ENCODE data around the gene AARS1. TPM values are rescaled to one million over a fixed set of nuclear protein-coding genes. Genes with fewer than 3 reads are reported as not detected.
"Not testable (repeated sequence)": the region's sequence is repeated elsewhere in the genome, so short reads cannot be mapped to it uniquely, and the experiment has no call there.

The AARS1 gene
- total RNA-seq, 1 donor from 2014 or later = 85.4 TPM

DNA sequence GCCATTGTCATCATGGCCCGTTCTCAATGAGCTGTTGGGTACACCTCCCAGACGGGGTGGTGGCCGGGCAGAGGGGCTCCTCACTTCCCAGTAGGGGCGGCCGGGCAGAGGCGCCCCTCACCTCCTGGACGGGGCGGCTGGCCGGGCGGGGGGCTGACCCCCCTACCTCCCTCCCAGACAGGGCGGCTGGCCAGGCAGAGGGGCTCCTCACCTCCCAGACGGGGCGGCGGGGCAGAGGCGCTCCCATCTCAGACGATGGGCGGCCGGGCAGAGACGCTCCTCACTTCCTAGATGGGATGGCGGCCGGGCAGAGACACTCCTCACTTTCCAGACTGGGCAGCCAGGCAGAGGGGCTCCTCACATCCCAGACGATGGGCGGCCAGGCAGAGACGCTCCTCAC lies 64.7 kb downstream of the AARS1 start:
- DNase-seq (ENCODE audit: low spot score) = not testable (repeated sequence)

DNA sequence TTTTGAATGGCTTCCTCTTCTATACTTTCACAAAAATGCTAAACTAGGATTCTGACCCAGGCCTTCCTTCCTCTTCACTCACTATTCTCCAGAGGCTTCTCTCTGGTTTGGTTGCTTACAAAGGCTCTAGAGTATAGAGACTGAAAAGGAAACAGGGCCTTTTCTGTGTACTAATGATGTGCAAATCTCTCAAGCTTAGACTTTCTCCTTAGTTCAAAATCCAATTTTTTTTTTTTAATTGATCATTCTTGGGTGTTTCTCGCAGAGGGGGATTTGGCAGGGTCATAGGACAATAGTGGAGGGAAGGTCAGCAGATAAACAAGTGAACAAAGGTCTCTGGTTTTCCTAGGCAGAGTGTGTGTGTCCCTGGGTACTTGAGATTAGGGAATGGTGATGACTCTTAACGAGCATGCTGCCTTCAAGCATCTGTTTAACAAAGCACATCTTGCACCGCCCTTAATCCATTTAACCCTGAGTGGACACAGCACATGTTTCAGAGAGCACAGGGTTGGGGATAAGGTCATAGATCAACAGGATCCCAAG lies 65.3 kb downstream of the AARS1 start:
- DNase-seq (ENCODE audit: low spot score) = not testable (repeated sequence)

DNA sequence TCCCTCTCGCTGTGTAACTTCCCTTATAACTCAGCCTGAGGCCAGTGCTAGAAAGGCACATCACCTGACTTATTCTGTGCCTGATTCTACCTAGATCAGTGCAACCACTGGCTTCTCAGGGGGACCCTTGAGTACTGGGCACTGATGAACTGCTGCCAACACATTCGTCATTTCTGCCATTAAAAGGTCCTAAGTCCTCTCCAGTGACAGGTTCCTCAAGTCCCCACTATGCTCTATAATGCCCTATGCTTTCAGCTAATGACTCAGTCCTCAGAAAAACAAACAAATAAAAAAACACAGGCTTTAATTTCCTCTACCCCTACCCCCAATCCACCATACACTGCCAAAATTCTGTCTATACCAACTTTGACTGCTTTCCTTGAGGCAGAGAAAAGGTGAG lies 66.1 kb downstream of the AARS1 start:
- not testable (repeated sequence) for DNase-seq (ENCODE audit: low spot score)

GRCh38 chr16:70222574-70222973 lies 66.7 kb downstream of the AARS1 start:
- not testable (repeated sequence) for DNase-seq (ENCODE audit: low spot score)

DNA sequence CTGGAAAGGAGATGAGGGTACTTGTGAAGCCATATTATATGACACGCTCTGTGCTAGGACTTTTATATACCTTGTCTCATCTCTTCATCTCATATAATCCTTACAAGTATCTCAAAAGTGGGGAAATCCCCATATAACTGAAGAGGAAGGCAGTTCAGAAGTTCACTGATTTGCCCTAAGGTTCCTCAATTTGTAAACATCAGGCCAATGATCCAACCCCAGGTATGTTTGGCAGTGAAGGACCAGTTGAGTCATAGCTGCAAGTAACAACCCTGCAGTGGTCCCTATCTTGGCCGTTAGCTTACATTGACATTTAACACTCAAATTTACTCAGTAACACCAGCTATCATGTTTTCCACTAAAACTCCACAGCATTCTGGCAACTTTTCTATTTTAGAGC lies 70.7 kb downstream of the AARS1 start:
- DNase-seq (ENCODE audit: low spot score) = not testable (repeated sequence)

- DNase-seq (ENCODE audit: low spot score) = not testable (repeated sequence)
Measured at GRCh38 chr16:70206382-70206781, 82.9 kb downstream of the AARS1 start.

DNA sequence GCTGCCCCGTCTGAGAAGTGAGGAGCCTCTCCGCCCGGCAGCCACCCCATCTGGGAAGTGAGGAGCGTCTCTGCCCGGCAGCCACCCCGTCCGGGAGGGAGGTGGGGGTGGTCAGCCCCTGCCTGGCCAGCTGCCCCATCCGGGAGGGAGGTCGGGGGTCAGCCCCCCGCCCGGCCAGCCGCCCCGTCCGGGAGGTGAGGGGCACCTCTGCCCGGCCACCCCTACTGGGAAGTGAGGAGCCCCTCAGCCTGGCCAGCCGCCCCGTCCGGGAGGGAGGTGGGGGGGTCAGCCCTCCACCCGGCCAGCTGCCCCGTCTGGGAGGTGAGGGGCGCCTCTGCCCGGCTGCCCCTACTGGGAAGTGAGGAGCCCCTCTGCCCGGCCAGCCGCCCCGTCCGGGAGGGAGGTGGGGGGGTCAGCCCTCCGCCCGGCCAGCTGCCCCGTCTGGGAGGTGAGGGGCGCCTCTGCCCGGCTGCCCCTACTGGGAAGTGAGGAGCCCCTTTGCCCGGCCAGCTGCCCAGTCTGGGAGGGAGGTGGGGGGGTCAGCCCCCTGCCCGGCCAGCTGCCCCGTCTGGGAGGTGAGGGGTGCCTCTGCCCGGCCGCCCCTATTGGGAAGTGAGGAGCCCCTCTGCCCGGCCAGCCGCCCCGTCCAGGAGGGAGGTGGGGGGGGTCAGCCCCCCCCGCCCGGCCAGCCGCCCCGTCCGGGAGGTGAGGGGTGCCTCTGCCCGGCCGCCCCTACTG lies 84.5 kb downstream of the AARS1 start:
- not testable (repeated sequence) for DNase-seq (ENCODE audit: low spot score)

- not testable (repeated sequence) for DNase-seq (ENCODE audit: low spot score)
Measured at GRCh38 chr16:70204010-70204409, 85.3 kb downstream of the AARS1 start.

DNA sequence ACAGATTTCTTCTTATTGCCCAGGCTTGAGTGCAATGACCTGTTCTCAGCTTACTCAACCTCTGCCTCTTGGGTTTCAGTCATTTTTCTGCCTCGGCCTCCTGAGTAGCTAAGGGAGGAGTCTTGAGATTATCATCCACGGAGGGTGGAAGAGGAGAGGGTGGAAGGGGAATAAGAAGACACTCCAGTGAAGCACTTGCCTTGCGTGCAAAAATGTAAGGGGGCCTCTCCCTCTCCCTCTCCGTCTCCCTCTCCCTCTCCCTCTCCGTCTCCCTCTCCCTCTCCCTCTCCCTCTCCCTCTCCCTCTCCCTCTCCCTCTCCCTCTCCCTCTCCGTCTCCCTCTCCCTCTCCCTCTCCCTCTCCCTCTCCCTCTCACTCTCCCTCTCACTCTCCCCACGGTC lies 85.8 kb downstream of the AARS1 start:
- DNase-seq (ENCODE audit: low spot score) = not testable (repeated sequence)

Other genes with a start within 250 kb of the AARS1 start
- gene PDPR, start 175.2 kb downstream of the AARS1 start, total RNA-seq = 19.9 TPM
- 0.98 TPM for gene CLEC18C, start 115.7 kb downstream of the AARS1 start, total RNA-seq
- 19.5 TPM for gene EXOSC6, start 37.6 kb downstream of the AARS1 start, total RNA-seq
- 23.9 TPM for gene DDX19B, start 9.7 kb upstream of the AARS1 start, total RNA-seq
- 29.4 TPM for gene DDX19A, start 57.4 kb upstream of the AARS1 start, total RNA-seq
- 22.9 TPM for gene ST3GAL2, start 149.6 kb upstream of the AARS1 start, total RNA-seq
- gene FCSK, start 165.1 kb upstream of the AARS1 start, total RNA-seq = 38.0 TPM
- gene COG4, start 234.0 kb upstream of the AARS1 start, total RNA-seq = 59.7 TPM
- 225 TPM for gene SF3B3, start 234.3 kb upstream of the AARS1 start, total RNA-seq

All from mucosa of gallbladder (tissue), 1 donor.